LHCN-M2 (cell line): Measurements from ENCODE around the gene RBBP9. TPM values are rescaled to one million over a fixed set of nuclear protein-coding genes. Genes with fewer than 3 reads are reported as not detected.
A peak's percentile ranks its signal among the peaks of the same experiment; 100 is the strongest.
"Not testable (repeated sequence)": the region's sequence is repeated elsewhere in the genome, so short reads cannot be mapped to it uniquely, and the experiment has no call there.

Source experiments
- DNase-seq: peaks from one replicate; pipeline ENCODE4 v3.0.0-alpha.2; 2012; ENCODE audit warnings: low read depth
- polyA plus RNA-seq: library from polyadenylated mRNA; unstranded; fragments of >200 nt; gene quantifications from one replicate; pipeline ENCODE4 v1.2.1, GENCODE V29; 2012; ENCODE audit warnings: missing spikeins
- total RNA-seq: library from RNA; depleted of rRNA; stranded (reverse); fragments of >200 nt; gene quantifications from 2 replicates; pipeline ENCODE4 v1.2.3, GENCODE V29; 2014; rRNA removed

The RBBP9 gene
- 23.6 and 31.3 TPM in 2 replicates for total RNA-seq
- 9.4 TPM for polyA plus RNA-seq

GRCh38 chr20:18496740-18497592, at the start of gene RBBP9:
RBBP9 (minus strand) TSS chr20:18497225; CDS start chr20:18497167, 58 bp downstream.
- DNase-seq: peak; percentile 77

GRCh38 chr20:18545566-18545965, 48.5 kb upstream of the RBBP9 start:
- no peak for DNase-seq

GRCh38 chr20:18543932-18544331, 46.9 kb upstream of the RBBP9 start:
- DNase-seq: no peak

- DNase-seq: no peak
These were observed 46.2 kb upstream of the RBBP9 start for GRCh38 chr20:18543216-18543615.

GRCh38 chr20:18541741-18542140, 44.7 kb upstream of the RBBP9 start:
- peak; percentile 23 for DNase-seq

- peak; percentile 21 for DNase-seq
These were observed 40.6 kb upstream of the RBBP9 start for GRCh38 chr20:18537651-18538050.

GRCh38 chr20:18533978-18534644, 37.1 kb upstream of the RBBP9 start:
- DNase-seq: no peak

- DNase-seq: no peak
These were observed 36.5 kb upstream of the RBBP9 start for GRCh38 chr20:18533491-18533890.

- DNase-seq: no peak
These were observed 35.6 kb upstream of the RBBP9 start for GRCh38 chr20:18532626-18533025.

GRCh38 chr20:18529041-18529440, 32.0 kb upstream of the RBBP9 start:
- DNase-seq: no peak

- DNase-seq: peak; percentile 46
These were observed 30.8 kb upstream of the RBBP9 start for GRCh38 chr20:18527836-18528235.

GRCh38 chr20:18527339-18527738, 30.3 kb upstream of the RBBP9 start:
- DNase-seq: no peak

- not testable (repeated sequence) for DNase-seq
These were observed 29.7 kb upstream of the RBBP9 start for GRCh38 chr20:18526761-18527160.

GRCh38 chr20:18524646-18525045, 27.6 kb upstream of the RBBP9 start:
- DNase-seq: peak; percentile 75

GRCh38 chr20:18523066-18523465, 26.0 kb upstream of the RBBP9 start:
- DNase-seq: no peak

- DNase-seq: not testable (repeated sequence)
These were observed 25.0 kb upstream of the RBBP9 start for GRCh38 chr20:18522066-18522465.

- no peak for DNase-seq
These were observed 18.9 kb upstream of the RBBP9 start for GRCh38 chr20:18515973-18516372.

GRCh38 chr20:18514127-18514526, 17.1 kb upstream of the RBBP9 start:
- no peak for DNase-seq

GRCh38 chr20:18513208-18513607, 16.2 kb upstream of the RBBP9 start:
- no peak for DNase-seq

- DNase-seq: no peak
These were observed 14.5 kb upstream of the RBBP9 start for GRCh38 chr20:18511571-18511970.

GRCh38 chr20:18507218-18508191, 10.5 kb upstream of the RBBP9 start, which contains the start of gene SEC23B:
SEC23B (plus strand) TSS chr20:18507940; CDS start chr20:18510836, 2,896 bp downstream.
- peak; percentile 95 for DNase-seq
